ENCODE data around the gene UGT1A8.

- TF ChIP-seq CTCF (IDR thresholded peaks at IDR 0.05) (no peak), NPAS2 (CRISPR knock-in tag; IDR thresholded peaks at IDR 0.05; ENCODE audit: borderline replicate concordance) (no peak), NR3C1 (IDR thresholded peaks at IDR 0.05) (no peak), PBX3 (IDR thresholded peaks at IDR 0.05) (no peak), MAX (IDR thresholded peaks at IDR 0.05) (no peak), JUNB (IDR thresholded peaks at IDR 0.05) (no peak), ESRRA (IDR thresholded peaks at IDR 0.05; ENCODE audit: borderline replicate concordance, low read length) (no peak), POLR2A (IDR thresholded peaks at IDR 0.05; ENCODE audit: low read length) (no peak)
These were observed 184.8 kb downstream of the UGT1A8 start for GRCh38 chr2:233802132-233802815.

Data from A549 (cell line).